GM12875 (cell line): Measurements from ENCODE around the gene RTP4.

Experiments
- H3K4me3 ChIP-seq: one replicate; pipeline ENCODE4 v1.5.1; 2011; ENCODE audit warnings: low read depth, low read length, control low read depth
- TF ChIP-seq, protein P1 (sequence below): IDR thresholded peaks from 2 replicates; pipeline ENCODE4 v1.5.1; 2011; ENCODE audit warnings: low read depth, mild to moderate bottlenecking, control low read depth, inconsistent platforms, low read length, moderate library complexity, borderline replicate concordance; ENCODE audit not compliant: insufficient read depth

Gene RTP4, protein sequence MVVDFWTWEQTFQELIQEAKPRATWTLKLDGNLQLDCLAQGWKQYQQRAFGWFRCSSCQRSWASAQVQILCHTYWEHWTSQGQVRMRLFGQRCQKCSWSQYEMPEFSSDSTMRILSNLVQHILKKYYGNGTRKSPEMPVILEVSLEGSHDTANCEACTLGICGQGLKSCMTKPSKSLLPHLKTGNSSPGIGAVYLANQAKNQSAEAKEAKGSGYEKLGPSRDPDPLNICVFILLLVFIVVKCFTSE

DNA sequence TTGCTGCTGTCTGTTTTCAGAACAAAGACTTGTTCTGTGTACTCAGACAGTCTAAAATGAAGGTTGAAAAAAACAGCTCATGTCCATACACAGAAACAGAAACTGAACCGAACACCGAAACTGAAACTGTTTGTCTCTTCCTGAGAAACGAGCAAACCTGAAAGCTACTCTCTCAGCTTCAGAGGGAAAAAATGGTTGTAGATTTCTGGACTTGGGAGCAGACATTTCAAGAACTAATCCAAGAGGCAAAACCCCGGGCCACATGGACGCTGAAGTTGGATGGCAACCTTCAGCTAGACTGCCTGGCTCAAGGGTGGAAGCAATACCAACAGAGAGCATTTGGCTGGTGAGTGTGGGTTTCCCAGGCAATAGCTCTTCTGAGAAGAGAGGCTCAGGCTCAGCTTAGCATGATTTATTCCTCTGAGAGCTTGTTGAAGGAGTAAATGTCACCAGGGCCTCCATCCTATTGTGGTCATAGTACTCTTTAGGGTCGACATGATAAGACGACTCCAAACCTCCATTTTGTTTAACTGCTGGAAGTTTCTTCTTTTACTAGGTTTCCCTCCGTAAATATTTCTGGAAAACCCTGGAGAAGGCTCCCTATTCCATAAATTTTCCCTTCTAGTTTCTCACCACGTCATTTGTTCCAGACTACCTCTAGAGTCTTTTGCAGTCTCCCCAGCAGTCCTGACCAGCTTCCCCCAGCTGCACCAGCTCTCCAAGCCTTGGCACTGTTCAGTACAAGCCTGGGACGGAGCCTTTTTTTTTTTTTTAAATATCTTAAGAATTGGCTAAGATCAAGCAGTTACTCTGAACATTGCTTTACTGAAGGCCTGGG lies at the start of gene RTP4:
Gene RTP4 (plus strand): TSS at position 135 of the 838 bp plus-strand sequence. CDS start 57 bp downstream, at position 192.
- peak within 1 kb of the TSS; percentile 60 for H3K4me3 ChIP-seq

GRCh38 chr3:187318819-187319616 lies 49.2 kb upstream of the RTP4 start:
- TF ChIP-seq, protein P1, sequence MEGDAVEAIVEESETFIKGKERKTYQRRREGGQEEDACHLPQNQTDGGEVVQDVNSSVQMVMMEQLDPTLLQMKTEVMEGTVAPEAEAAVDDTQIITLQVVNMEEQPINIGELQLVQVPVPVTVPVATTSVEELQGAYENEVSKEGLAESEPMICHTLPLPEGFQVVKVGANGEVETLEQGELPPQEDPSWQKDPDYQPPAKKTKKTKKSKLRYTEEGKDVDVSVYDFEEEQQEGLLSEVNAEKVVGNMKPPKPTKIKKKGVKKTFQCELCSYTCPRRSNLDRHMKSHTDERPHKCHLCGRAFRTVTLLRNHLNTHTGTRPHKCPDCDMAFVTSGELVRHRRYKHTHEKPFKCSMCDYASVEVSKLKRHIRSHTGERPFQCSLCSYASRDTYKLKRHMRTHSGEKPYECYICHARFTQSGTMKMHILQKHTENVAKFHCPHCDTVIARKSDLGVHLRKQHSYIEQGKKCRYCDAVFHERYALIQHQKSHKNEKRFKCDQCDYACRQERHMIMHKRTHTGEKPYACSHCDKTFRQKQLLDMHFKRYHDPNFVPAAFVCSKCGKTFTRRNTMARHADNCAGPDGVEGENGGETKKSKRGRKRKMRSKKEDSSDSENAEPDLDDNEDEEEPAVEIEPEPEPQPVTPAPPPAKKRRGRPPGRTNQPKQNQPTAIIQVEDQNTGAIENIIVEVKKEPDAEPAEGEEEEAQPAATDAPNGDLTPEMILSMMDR = peak; percentile 73
- H3K4me3 ChIP-seq = no peak overlapping the region

More for the DNA sequence above, at the start of gene RTP4:
- TF ChIP-seq, protein P1 = no peak

DNA sequence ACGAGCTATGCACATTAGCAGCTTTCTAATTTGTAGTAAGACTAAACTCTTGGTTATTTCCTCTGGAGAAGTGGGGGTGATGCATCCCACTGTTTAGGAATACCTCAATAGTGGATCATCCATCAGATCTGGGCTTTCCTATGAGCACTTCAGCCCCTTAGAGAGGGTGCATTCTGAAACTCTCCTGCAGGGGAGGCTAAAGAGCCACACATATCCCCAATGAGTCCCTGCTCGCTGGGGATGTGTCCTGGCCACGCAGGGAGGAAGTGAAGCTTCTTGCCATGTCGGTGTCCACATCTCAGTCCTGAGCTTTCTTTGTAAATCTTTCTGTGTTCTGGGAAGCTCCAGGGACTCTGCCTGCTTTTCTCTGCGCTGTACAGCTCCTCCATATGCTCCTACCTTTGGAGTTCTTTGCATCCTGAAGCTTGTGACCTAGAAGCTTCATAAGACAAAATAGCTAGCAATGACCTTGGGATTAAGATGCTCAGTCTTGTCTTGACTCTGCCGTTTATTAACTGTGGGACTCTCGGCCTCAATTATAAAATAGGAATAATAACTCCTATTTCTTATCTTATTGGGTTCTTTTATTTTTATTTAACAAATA lies 48.4 kb upstream of the RTP4 start:
- no peak overlapping the region for H3K4me3 ChIP-seq
- TF ChIP-seq, protein P1 = peak; percentile 97

DNA sequence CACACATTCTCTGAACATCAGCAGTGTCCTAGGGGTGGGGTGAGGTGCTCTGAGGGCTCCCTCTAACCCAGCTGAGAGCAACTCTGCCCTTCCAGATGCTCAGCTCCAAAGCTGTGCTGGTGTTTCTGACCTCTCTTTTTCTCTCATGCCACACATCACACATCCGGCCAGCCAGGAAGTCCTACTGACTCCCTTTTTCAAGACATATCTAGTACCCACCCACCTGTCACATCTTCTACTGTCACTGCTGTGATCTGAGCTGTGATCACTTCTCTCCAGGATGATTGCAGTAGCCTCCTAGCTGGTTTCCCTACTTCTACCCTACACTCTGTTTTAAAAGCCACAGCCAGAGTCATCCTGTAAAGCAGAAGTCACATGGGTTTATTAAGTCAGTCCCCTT lies 46.4 kb upstream of the RTP4 start:
- no peak overlapping the region for H3K4me3 ChIP-seq
- TF ChIP-seq, protein P1 = no peak

GRCh38 chr3:187322291-187322690 lies 45.9 kb upstream of the RTP4 start:
- TF ChIP-seq, protein P1 = no peak
- no peak overlapping the region for H3K4me3 ChIP-seq

GRCh38 chr3:187323091-187323490 lies 45.1 kb upstream of the RTP4 start:
- H3K4me3 ChIP-seq = no peak overlapping the region
- TF ChIP-seq, protein P1 = no peak
